CD4-positive, alpha-beta T cell (primary cell): ENCODE data around the gene CRIP2. TPM values are rescaled to one million over a fixed set of nuclear protein-coding genes. Genes with fewer than 3 reads are reported as not detected.
A peak's percentile ranks its signal among the peaks of the same experiment; 100 is the strongest.

ENCODE experiments used
- ATAC-seq: fragments of 200-7000 bp; cut with Tn5 transposase; one replicate; pipeline ENCODE4 v1.10.0; 2022; ENCODE audit warnings: mild to moderate bottlenecking; ENCODE audit not compliant: poor library complexity
- CTCF ChIA-PET: fragments of 350-600 bp; sonication (Branson Sonifier 250); formaldehyde crosslinking; loops from one replicate; lab custom pipeline; 2021; ENCODE audit warnings: antibody characterized with exemption, inconsistent platforms; lab: Charles Lee
- POLR2A ChIA-PET: fragments of 350-600 bp; sonication (Branson Sonifier 250); formaldehyde crosslinking; loops from one replicate; lab custom pipeline; 2021; ENCODE audit warnings: antibody characterized with exemption, inconsistent platforms; lab: Charles Lee
- DNase-seq, 14 experiments: peaks; one replicate each; pipeline ENCODE4 v3.0.0-alpha.2; 2013 to 2020; ENCODE audit warnings: mixed read lengths in 2 of 14
- H3K27ac ChIP-seq, 2 donors: one replicate each; pipeline versions ENCODE4 v1.5.1 to v1.7.0; 2013; ENCODE audit warnings: low read length in 2 of 2, low read depth in 1 of 2, mild to moderate bottlenecking in 1 of 2
- H3K27me3 ChIP-seq, 2 experiments: 1 replicate in 1 of 2; 2 replicates in 1 of 2; pipeline versions ENCODE4 v1.6.1 to v1.7.0; 2013; ENCODE audit warnings: low read length in 2 of 2, control low read depth in 1 of 2, mild to moderate bottlenecking in 1 of 2, moderate library complexity in 1 of 2; ENCODE audit not compliant: insufficient read depth in 2 of 2, control insufficient read depth in 1 of 2
- H3K36me3 ChIP-seq: one replicate; pipeline ENCODE4 v1.6.1; 2013; ENCODE audit warnings: low read length, control low read depth; ENCODE audit not compliant: insufficient read depth
- H3K4me1 ChIP-seq: one replicate; pipeline ENCODE4 v1.6.1; 2013; ENCODE audit warnings: low read length, control low read depth; ENCODE audit not compliant: insufficient read depth
- H3K4me3 ChIP-seq: one replicate; pipeline ENCODE4 v1.5.1; 2013; ENCODE audit warnings: mild to moderate bottlenecking, low read length, moderate library complexity
- H3K9me3 ChIP-seq, 2 experiments: 1 replicate in 1 of 2; 2 replicates in 1 of 2; pipeline versions ENCODE4 v1.6.1 to v1.7.0; 2013; ENCODE audit warnings: low read length in 2 of 2, mild to moderate bottlenecking in 2 of 2, control low read depth in 1 of 2, moderate library complexity in 1 of 2; ENCODE audit not compliant: control insufficient read depth in 1 of 2, insufficient read depth in 1 of 2
- H3K27ac Mint-ChIP-seq: one replicate; pipeline ENCODE4 v1.8.0; 2020; ENCODE audit warnings: mixed read lengths
- H3K27me3 Mint-ChIP-seq: one replicate; pipeline ENCODE4 v1.8.0; 2021; ENCODE audit warnings: mixed read lengths
- H3K36me3 Mint-ChIP-seq: one replicate; pipeline ENCODE4 v1.8.0; 2021; ENCODE audit warnings: low read depth, mixed read lengths
- H3K4me1 Mint-ChIP-seq: one replicate; pipeline ENCODE4 v1.8.0; 2021; ENCODE audit warnings: low read depth, mixed read lengths
- H3K4me3 Mint-ChIP-seq: one replicate; pipeline ENCODE4 v1.8.0; 2020; ENCODE audit warnings: mild to moderate bottlenecking, mixed read lengths
- H3K9me3 Mint-ChIP-seq: one replicate; pipeline ENCODE4 v1.8.0; 2020; ENCODE audit warnings: mixed read lengths
- intact Hi-C, 2 experiments: fragments of 100-400 bp; cut with DNase I in 1 of 2; cut with micrococcal nuclease in 1 of 2; formaldehyde crosslinking; loops; one replicate each; pipeline versions ENCODE4 v1.15.1 to v1.9.0; 2023 to 2025; cut with DNase I, micrococcal nuclease
- total RNA-seq, 174 experiments: library from RNA in 2 of 174; stranded (reverse) in 2 of 174; gene quantifications; one replicate each; pipeline ENCODE4 v1.2.3 and lab custom pipeline; 2021 to 2026
- TF ChIP-seq, protein P1 (sequence below): fragments of 200-600 bp; IDR thresholded peaks from one replicate; pipeline ENCODE4 v1.8.0; 2022; ENCODE audit warnings: antibody characterized with exemption, mild to moderate bottlenecking

CRIP2 gene
- total RNA-seq, 2 experiments from 2014 or later: 62.5 to 68.3 TPM

DNA sequence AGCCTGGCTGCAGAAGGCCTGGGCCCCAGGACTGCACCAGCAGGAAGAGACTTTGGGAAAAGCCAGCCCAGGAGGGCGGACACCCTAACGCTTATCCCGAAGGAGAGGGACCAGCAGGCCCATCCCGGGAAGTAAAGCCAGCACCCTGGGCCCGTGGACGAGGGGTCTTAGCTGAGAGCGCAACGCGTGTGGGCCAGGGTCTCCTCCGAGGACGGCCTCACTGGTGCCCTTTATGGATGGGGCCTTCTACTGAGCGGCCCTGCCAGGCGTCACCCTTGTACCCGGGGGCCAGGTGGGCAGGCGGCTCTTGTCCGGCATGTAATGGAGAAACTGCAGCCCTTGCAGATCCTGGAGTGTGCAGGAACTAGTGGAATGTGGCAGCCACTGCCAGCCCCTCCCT is 30.5 kb downstream of the CRIP2 start:
- H3K4me3 ChIP-seq: no peak overlapping the region
- CTCF ChIA-PET: interaction anchor here (1.0 kb wide), 1 partner anchor 15 kb away, joined by 3 read pairs; no protein-coding TSS in a partner anchor
- Mint-ChIP-seq H3K27me3 (peaks cover 14% of the 10 kb centered on the region), H3K4me1 (no peaks in the 10 kb centered on the region), H3K27ac (no peak overlapping the region), H3K9me3 (no peaks in the 10 kb centered on the region), H3K36me3 (no peaks in the 10 kb centered on the region), H3K4me3 (no peak overlapping the region)
- intact Hi-C loops: no loop called here
- H3K27me3 ChIP-seq: peaks cover 6 to 10% of the 10 kb centered on the region in 2 experiments
- H3K9me3 ChIP-seq: no peaks in the 10 kb centered on the region
- no peak overlapping the region for H3K27ac ChIP-seq
- POLR2A ChIA-PET: interaction anchor here (1.5 kb wide), 1 partner anchor 13 kb away, joined by 3 read pairs; no protein-coding TSS in a partner anchor
- TF ChIP-seq, protein P1, sequence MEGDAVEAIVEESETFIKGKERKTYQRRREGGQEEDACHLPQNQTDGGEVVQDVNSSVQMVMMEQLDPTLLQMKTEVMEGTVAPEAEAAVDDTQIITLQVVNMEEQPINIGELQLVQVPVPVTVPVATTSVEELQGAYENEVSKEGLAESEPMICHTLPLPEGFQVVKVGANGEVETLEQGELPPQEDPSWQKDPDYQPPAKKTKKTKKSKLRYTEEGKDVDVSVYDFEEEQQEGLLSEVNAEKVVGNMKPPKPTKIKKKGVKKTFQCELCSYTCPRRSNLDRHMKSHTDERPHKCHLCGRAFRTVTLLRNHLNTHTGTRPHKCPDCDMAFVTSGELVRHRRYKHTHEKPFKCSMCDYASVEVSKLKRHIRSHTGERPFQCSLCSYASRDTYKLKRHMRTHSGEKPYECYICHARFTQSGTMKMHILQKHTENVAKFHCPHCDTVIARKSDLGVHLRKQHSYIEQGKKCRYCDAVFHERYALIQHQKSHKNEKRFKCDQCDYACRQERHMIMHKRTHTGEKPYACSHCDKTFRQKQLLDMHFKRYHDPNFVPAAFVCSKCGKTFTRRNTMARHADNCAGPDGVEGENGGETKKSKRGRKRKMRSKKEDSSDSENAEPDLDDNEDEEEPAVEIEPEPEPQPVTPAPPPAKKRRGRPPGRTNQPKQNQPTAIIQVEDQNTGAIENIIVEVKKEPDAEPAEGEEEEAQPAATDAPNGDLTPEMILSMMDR: no peak
- H3K4me1 ChIP-seq: no peaks in the 10 kb centered on the region
- DNase-seq (peak in 1 of 14 experiments; percentile 38), ATAC-seq (no peak)
- no peaks in the 10 kb centered on the region for H3K36me3 ChIP-seq

DNA sequence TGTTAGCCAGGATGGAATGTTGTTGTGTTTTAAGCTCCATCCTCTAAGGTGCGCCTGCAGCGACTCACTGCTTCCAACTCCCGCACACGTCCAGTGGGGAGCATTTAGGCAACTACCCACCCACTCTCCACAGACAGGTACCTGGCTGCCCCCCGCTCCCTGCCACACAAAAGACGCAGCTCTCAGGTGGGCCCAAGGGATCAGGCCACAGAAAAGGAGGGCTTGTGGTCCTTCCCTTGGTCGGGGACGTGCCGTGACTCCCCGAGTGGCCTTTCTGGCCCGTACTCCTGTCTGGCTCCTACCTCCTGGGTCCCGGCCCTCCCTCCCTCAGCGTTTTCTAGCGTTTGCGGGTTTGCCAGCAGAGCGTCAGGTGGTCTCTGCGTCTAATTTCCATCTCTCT is 32.6 kb downstream of the CRIP2 start:
- TF ChIP-seq, protein P1: no peak
- POLR2A ChIA-PET: no interaction called here
- no peak overlapping the region for H3K4me3 Mint-ChIP-seq
- H3K36me3 Mint-ChIP-seq: no peaks in the 10 kb centered on the region
- peaks cover 22% of the 10 kb centered on the region for H3K27me3 Mint-ChIP-seq
- CTCF ChIA-PET: no interaction called here
- H3K9me3 Mint-ChIP-seq: no peaks in the 10 kb centered on the region
- H3K27ac Mint-ChIP-seq: no peak overlapping the region
- no peaks in the 10 kb centered on the region for H3K4me1 Mint-ChIP-seq
- no peak for ATAC-seq
- no peak for DNase-seq
- H3K27me3 ChIP-seq: peaks cover 6 to 17% of the 10 kb centered on the region in 2 experiments
- intact Hi-C loops: no loop called here
- H3K4me1 ChIP-seq: no peaks in the 10 kb centered on the region
- H3K27ac ChIP-seq: no peak overlapping the region
- H3K9me3 ChIP-seq: no peaks in the 10 kb centered on the region
- no peak overlapping the region for H3K4me3 ChIP-seq
- H3K36me3 ChIP-seq: no peaks in the 10 kb centered on the region

DNA sequence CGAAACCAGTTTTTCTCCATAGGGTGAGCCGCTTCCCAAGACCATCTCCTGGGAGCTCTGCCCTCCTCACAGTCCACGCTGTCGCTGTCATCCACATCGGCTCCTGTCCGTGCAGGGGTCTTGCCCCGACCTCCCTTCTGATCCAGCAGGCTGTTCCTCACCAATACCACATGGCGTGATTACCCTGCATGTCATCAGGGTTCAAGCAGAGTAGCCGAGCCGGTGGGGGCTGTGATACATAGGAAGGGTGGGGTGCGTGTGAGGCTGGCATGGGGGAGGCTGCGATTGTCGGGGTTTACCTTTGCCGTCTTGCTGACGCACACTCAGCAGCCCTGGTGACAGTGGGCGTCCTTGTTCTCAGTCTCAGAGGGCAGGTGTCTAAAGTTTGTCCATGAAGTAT is 33.4 kb downstream of the CRIP2 start:
- ChIA-PET POLR2A (no interaction called here), CTCF (no interaction called here)
- Mint-ChIP-seq H3K27ac (no peak overlapping the region), H3K9me3 (no peaks in the 10 kb centered on the region), H3K27me3 (peaks cover 27% of the 10 kb centered on the region), H3K36me3 (no peaks in the 10 kb centered on the region), H3K4me1 (no peaks in the 10 kb centered on the region), H3K4me3 (no peak overlapping the region)
- TF ChIP-seq, protein P1: no peak
- no peak for ATAC-seq
- H3K27ac ChIP-seq: no peak overlapping the region
- peak in 1 of 14 experiments; percentile 38 for DNase-seq
- no peaks in the 10 kb centered on the region for H3K36me3 ChIP-seq
- peaks cover 14 to 17% of the 10 kb centered on the region in 2 experiments for H3K27me3 ChIP-seq
- intact Hi-C loops: no loop called here
- H3K4me1 ChIP-seq: no peaks in the 10 kb centered on the region
- H3K9me3 ChIP-seq: no peaks in the 10 kb centered on the region
- no peak overlapping the region for H3K4me3 ChIP-seq
